GM12873 (cell line): ENCODE data around the gene DLG3.

ENCODE experiments used
- CTCF ChIP-seq: IDR thresholded peaks from 2 replicates; pipeline ENCODE4 v1.5.1; 2012; ENCODE audit warnings: low read depth, mild to moderate bottlenecking, moderate library complexity, low read length, control low read depth; ENCODE audit not compliant: insufficient read depth; ENCODE audit errors: missing control alignments

DLG3 gene

GRCh38 chrX:70508296-70508911, 63.8 kb downstream of the DLG3 start:
- no peak for TF ChIP-seq CTCF

GRCh38 chrX:70509078-70509477, 64.4 kb downstream of the DLG3 start:
- no peak for TF ChIP-seq CTCF

GRCh38 chrX:70525733-70526132, 81.1 kb downstream of the DLG3 start:
- TF ChIP-seq CTCF: no peak

GRCh38 chrX:70527053-70527452, 82.4 kb downstream of the DLG3 start:
- TF ChIP-seq CTCF: no peak

- TF ChIP-seq CTCF: no peak
Measured at GRCh38 chrX:70527610-70528345, 83.1 kb downstream of the DLG3 start.

- TF ChIP-seq CTCF: no peak
Measured at GRCh38 chrX:70535198-70535597, 90.6 kb downstream of the DLG3 start.

GRCh38 chrX:70549429-70549828, 104.8 kb downstream of the DLG3 start:
- TF ChIP-seq CTCF: no peak
